ENCODE data around the gene KLB.
"Not testable (repeated sequence)": the region's sequence is repeated elsewhere in the genome, so short reads cannot be mapped to it uniquely, and the experiment has no call there.

- not testable (repeated sequence) for TF ChIP-seq CTCF, POLR2A (IDR thresholded peaks at IDR 0.05)
Observed at GRCh38 chr4:39401640-39402039, 5.1 kb upstream of the KLB start.

Measured in Peyer's patch (tissue), 4 donors.